Left kidney (tissue), 2 donors: ENCODE results near the gene MS4A10. TPM values are rescaled to one million over a fixed set of nuclear protein-coding genes. Genes with fewer than 3 reads are reported as not detected.
"Not testable (repeated sequence)": the region's sequence is repeated elsewhere in the genome, so short reads cannot be mapped to it uniquely, and the experiment has no call there.

Experiments
- DNase-seq: peaks from one replicate; pipeline ENCODE4 v3.0.0-alpha.2; 2013
- polyA plus RNA-seq: library from polyadenylated mRNA; unstranded; fragments of 120-200 nt; gene quantifications from one replicate; pipeline ENCODE4 v1.2.1, GENCODE V29; 2013; ENCODE audit not compliant: insufficient read length

Gene MS4A10
- polyA plus RNA-seq, 1 donor: 0.38 TPM

DNA sequence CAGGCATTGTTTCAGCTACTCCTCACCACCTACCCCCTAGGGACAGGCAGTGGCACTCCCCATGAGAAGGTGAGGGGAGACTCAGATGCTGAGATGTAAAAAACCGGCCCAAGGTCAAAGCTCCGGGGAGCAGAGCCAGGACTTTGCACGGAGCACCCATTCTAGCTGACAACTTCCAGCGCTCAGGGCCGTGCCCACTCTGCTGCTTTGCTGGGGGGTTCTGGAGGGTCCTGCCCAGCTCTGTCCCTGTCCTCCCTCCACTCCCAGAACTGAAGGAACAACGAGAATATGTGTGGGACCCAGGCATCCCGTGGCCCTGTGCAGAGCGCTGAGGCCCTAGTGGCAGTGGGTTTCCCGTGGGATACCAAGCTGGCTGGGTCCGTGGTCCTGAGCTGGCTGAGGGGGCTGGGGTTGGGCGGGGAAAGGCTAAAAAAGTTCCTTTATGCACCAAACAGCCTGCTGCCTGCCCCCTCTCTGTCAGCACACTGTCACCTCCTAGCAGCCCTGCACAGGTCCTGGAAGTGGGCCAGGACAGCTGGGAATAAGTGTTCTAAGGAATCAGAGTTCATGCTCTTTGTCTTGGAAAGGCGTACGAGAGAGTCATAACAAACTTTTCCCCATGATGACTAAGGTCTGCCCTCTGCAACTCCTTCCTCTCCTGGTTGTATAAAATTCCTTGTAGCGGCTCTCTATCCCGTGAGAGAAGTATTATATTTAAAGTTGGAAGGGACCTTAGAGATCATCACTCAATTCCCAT lies 1.9 kb downstream of the MS4A10 start:
- peak; percentile 14 for DNase-seq

DNA sequence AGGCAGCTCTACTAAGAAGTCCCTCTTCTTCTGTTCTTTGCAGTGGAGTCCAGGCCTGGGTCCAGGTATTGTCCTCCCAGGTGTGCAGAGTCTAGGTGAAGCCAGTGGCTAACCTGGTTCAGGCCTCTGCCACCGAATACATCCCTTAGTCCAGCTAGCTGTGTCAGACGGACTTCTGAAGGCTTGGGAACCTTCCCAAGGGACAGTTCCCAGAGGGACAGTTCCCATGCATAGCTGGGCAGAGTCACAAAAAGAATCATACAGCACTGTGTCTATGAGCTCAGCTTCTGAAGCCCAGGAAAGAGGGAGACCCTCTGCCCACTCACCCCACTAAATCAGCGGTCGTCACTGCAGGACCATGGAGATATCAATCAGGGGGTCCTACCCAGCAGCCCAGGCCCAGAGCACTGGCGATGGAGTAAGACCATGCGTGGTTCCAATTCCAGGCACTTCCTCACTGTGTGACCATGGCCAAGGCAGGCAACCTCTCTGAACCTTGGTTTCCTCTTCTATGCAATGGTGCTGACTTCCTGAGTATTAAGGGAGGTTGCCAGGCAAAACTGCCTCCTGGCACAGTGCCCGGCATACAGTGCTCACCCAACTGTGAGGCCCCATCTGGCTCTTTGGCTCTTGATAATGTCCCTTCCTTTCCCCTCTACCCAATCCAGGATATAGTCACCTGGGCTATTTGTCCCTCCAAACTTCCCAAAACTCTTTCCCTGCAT lies 3.4 kb downstream of the MS4A10 start:
- DNase-seq: no peak

DNA sequence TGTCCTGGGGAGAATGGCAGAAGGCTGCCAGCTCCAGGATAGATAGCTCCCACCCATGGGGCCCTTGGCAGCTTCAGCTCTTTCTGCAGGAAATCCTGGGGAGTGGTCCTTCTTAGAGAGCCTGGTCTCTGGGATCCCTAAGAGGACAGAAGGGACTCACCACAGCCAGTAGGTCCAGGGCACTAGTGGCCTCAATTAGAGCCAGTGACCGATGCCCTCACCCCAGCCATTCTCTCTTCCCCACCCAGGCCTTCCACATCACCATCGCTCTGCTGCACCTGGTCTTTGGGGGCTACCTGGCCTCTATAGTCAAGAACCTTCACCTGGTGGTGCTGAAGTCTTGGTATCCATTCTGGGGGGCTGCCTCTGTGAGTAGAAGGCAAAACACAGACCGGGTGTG lies 5.6 kb downstream of the MS4A10 start:
- no peak for DNase-seq

DNA sequence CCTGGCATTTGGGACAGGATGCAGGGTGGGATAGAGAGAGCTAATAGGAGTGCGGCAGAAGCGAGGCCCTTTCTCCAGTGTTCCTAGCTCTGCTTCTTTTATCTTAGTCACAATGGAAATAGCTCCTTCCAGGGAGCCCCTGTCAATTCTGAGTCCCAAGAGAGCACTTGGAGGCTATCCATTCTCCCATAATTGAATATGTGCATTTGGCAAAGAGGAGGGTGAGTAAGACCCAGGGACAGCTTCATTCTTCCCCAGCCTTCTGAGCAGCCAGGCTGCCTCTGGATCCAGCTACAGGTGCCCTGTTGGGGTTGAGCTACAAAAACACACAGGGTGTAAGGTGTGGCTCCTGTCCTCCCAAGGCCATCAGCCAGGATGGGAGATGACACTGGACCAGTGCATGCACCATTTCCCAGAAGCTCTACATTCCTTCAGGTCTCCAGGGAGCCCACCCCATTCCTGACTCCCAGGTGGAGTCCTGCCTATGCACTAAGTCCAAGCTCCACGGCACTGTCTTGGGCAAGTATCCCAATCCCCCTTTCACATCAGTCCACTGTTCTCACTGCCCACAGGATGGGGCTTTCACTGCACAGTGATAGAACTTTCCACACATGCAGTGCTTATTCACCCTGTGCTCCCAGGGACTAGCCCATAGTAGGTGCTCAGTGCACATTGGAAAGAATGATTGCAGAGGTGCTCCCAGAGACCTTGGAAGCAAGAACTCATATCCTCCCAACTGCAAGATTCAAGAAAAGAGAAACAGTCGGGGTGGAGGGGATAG lies 6.2 kb downstream of the MS4A10 start:
- no peak for DNase-seq

DNA sequence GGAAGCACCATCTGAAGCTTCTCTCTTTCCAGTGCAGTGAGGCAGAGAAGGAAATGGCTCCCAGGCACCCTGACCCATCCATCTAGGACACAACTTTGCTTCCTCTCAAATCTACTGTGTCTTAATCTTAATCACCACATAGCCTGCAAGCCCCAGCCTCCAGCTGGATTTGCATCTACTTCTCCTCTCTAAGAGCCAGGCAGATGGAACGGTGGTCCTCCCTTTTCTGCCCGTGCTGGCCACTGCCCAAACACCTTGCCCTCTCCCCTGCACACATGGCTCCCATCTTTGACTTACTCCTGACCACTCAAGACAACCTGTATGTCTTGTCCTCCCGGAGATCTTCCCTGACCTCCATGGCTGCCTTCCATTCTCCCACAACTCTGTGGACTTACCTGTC lies 7.4 kb downstream of the MS4A10 start:
- no peak for DNase-seq

DNA sequence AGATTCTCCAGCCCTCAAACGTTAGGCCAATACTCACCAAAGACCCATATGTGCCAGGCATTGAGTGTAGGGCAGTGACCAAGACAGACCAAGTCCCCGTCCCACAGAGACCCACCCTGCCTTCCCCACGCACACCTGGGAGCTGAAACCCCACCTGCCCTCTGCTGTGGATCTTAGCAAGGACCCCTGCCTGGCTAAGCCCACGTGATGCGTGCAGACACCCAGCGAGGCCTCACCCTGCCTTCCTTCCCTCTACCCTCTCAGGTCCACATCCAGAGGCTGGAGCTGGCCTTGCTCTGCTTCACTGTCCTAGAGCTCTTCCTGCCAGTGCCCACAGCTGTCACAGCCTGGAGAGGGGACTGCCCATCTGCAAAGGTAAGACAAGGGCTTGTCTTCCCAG lies 10.2 kb downstream of the MS4A10 start:
- no peak for DNase-seq

DNA sequence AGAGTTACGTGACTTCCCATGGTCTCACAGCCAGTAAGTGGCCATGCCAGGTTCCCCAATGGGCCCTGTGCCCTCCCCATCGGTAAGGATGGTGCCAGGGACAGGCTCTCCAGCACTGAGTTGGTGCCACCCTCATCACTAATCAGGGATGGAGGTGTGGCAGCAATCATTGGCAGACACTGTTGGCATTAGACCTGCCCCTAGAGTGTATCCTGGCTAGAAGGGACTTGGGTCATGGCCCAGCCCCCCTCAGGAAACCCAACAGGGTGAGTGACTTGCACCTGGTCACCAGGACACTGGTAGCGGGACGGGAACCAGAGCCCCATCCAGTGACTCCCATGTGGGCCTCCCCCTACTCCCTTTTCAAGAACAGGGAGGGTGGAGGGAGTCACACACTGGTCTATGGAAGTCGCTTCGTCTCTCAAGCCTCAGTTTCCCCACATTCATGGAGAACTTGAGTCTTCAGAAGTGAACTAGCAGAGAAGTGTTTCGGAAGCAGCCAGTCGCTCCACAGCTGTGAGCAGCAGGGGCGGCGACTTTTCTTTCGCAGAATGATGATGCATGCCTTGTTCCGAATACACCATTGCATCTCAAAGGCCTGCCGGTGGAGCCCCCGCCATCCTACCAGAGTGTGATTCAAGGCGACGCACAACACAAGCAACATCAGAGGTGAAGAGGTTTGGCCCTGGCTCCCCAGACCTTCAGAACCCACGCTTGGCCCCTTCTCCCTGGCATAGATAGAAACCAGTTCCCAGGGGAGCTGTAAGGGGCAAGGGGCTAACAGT lies 12.9 kb downstream of the MS4A10 start:
- no peak for DNase-seq

DNA sequence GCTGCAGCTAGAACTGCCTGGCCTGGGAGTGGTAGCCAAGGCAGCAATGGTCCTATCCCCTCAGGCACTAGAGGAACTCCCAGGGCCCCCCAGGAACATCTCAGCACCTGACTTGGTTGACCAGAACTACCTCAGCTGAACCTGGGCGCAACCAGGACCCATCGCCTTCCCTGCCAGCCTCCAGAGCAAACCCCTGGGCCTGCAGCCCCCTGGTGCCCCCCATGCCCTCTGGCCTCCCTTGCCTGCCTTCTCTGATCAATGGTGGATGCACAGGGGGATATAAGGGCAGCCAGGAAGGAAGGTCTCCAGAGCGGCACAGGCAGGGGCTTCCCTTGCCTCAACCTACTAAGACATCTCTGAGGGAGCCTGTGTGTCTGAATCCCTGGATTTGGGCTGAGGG lies 13.5 kb downstream of the MS4A10 start:
- no peak for DNase-seq

DNA sequence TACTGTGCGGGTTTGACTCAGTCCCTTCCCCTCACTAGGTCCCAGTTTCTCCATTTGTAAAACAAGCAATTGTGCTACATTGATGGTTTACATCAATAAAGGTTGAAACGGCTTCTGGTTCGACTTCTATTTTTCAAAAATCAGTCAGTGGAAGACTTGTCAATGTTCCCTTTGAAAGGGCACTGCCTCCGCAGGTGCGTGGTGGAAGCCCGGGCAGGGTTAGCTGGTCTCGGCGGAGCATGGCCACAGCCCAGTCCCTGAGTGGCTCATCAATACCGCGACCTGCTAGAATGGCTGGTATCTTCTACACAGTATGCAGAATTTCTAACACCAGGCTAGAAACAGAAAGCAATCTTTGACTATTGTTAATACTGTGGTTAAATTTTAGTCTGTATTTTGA lies 16.1 kb downstream of the MS4A10 start:
- DNase-seq: no peak

DNA sequence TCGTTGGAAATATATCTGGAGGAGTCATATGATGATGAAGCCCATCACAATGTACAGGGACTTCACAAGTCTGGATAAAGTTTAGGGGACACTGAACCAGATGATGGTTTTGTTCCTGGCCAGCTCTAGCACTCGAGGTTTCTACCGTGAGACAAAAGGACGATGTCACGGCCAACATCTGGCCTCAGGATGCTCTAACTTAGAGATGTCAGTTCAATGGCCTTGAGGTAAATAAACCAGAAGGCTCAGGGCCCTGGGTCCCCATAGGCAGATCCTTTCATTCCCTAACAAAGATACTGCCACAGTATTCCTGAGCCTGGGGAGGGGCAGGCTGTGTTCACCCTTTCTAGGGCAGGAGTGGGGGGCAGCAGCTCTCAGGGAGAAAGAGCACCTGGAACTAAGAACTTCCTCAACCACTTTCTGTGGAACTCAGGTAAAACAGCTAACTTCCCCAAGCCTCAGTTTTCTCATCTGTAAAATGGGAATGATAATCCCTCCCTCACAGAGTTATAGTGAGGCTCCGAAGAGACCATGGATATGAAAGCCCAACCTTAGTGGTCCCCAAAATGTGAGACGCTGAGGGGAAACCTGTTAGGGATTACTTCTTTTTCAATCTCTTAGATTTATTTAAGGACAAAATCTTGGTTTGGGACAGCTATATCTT lies 18.3 kb downstream of the MS4A10 start:
- DNase-seq: no peak

DNA sequence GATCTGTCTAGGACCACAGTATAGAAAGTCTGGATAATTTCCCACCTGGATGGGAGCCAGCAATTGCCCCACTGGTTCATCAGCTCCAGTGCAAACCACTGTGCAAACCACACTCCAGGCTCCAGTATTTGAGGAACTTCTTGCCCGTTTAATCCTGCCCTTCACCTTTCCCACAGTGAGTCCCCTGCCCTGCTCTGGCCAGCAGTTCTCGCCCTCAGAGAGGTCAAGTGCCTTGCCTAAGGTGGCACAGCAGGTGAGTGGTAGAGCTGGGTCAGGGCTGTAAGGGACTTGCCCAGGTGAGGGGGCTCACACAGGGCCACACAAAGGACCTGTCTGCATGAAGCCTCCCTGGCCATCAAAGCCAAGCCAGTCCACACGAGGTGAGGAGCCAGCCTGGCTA lies 24.1 kb downstream of the MS4A10 start:
- no peak for DNase-seq

DNA sequence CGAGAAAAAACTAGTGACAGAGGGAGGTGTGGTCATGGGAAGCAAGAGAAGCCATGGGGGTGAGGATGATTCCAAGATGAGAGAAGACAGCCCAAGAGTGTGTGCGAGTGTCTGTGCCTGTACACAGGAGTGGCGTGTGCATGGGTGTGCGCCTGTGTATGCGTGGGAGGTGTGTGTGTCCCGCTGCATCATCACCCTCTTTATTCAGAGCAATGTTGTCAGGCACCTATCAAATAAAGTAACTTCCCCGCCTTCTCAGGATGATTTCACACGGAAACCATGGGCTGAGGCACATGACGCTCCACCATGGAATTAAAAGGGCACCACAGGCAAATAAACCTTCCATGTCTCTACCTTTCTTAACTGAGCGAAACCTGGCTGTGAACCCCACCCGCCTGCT lies 24.6 kb downstream of the MS4A10 start:
- no peak for DNase-seq

DNA sequence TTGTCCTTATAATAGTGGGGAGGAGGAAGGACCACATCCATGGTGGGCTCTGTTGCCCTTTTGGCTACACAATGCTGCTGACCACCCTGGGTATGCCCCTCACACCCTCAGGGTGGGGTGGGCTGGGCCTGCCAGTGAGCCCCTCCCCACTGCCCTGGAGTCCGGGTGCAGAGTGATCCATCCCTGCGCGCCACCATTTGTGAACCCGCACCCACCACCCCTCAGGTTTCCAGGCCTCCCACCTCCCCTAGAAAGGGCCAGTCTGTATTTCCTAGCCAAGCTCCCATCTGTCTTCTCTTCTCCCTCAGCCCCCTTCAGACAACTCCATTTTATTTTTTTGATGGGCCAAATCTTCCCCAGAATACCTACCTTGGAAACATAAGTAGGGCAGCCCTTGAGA lies 25.0 kb downstream of the MS4A10 start:
- DNase-seq: no peak

DNA sequence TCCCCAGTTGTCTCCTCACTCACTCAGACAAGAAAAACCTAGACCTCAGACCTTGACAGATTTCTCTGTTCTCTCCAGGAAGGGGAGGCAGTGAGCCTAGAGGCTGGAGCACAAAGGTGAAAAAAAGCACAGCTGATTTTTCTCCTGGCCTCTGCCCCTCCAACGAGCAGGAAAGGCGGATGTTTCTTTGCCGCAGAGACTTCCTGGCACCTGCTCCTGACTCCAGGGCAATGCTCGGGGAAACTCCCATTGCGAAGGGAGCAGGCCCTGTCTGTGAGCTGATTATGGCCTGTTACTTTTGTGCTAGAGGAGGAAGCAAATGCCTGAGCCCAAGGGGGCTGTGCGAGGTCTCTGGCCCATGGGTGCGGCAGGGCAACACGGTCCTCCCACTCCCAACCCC lies 25.4 kb downstream of the MS4A10 start:
- no peak for DNase-seq

DNA sequence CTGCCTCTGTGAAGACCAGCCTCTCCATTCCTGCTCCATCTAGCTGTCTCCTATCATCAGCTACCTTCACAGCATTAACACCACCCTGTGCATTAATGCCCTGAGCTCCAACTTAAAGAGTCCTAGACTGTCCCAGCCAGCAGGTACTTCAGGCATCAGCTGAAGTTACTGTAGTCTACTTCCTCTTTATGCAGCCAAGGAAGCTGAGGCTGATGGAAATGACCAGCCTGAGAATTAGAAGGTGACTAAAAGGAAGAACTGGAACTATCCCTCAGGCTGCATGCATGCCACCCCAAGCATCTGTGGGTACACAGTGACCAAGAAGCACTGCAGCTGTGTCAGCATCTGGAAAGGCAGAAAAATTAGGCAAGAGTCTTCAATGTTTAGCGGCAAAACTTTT lies 28.2 kb downstream of the MS4A10 start:
- DNase-seq: no peak

DNA sequence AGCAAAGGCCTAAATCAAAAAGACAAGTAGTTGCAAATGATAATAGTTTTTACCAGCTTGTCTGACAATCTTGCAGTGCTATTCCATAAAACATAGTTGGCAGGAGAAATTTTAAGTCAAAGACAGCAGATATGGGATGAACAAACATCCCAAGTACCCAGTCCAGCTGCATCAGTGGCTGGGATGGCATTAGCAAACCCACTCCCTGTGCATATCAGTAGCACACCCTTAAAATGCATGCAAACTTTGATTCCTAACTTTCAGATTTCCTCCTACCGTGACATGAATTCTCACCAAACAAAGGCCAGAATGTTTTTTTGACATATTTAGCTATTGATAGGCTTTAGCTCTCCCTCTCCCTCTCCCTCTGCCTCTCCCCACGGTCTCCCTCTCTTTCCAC lies 29.0 kb downstream of the MS4A10 start:
- no peak for DNase-seq

DNA sequence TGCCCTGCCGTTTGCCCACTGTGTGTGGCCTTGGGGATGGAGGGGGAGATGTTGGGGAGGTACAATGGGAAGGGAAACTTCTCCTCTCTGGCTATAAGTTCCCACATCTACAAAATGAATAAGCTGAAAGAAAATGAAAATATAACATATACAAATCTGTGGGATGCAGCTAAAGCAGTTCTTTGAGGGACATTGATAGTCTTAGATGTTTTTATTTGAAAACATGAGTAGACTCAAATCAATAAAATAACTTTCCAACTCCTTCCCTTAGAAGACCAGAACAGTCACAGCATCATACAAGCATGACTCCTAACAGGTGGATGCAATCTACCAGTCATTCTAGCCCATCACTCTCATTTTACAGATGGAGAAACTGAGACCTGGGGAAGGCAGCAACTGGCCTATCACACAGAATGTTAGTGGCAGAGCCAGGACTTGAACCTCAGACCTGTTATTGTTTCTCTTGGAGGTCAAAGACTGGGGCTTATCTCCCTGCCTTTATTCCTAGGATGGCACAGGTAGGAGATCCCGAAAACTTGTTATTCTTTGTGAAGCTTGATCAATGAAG lies 31.5 kb downstream of the MS4A10 start:
- no peak for DNase-seq

DNA sequence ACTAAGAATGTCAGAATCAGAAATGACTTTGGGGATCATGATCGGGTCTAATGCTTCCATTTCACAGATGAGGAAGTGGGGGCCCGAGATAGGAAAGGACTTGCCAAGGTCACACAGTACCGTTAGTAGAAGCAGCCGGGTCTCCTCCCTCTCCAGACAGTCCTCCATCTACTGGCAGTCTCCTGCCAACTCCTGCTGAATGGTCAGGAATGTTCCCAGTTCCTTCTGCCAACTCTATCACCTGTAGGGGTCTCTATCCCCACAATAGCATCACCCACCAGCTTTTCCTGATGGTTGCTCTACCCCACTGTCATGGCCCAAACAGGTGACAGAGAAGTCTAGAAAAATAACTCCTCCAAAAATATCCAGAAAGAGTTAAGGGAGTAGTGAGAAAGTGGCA lies 32.9 kb downstream of the MS4A10 start:
- DNase-seq: no peak

DNA sequence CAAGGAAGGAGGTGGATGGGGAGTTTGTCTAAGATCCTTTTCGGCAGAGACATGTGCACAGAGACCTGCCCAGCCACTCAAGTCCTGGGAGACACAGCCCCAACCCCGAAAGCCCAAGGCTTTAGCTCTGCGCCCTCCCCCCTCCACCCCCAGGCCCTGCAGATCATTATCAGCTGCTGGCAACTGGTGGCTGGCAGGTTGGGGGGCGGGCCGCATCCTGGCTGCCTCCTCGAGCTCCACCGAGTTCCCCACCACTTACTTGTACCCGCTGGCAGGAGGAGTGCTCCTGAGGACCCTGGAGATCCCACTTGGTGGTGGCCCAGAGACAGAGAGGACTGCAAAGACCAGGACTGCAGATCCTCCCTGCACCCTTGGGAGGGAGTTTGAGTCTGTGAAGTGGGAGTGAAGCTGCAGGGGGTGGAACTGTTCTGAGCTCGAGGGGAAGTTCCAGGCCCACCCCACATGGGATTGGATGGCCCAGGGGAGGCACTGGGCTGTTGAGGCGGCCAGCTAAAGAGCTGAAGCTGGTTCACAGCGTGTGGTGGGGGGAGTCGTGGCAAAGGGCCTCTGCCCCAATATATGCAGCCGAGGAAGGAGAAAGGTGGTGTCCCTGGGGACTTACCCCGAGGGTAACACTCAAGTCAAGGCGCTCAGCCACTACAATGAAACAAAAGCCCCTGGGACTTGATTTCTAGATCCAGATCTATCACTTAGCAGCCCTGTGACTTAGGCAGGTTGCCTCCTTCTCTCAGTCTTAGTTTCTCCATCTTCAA lies 36.9 kb downstream of the MS4A10 start:
- DNase-seq: no peak

DNA sequence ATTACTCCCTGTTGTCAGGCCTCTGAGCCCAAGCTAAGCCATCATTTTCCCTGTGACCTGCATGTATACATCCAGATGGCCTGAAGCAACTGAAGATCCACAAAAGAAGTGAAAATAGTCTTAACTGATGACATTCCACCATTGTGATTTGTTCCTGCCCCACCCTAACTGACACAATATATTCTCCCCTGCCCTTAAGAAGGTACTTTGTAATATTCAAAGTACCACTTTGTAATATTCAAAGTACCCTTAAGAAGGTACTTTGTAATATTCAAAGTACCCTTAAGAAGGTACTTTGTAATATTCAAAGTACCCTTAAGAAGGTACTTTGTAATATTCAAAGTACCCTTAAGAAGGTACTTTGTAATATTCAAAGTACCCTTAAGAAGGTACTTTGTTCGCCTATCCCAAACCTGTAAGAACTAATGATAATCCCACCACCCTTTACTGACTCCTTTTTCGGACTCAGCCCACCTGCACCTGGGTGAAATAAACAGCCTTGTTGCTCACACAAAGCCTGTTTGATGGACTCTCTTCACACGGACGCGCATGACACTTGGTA lies 38.7 kb downstream of the MS4A10 start:
- not testable (repeated sequence) for DNase-seq
